ENCODE measurements around the gene CHD5.

CHD5 gene

GRCh38 chr1:6174621-6175410 lies 5.3 kb downstream of the CHD5 start:
- DNase-seq, result no peak

DNA sequence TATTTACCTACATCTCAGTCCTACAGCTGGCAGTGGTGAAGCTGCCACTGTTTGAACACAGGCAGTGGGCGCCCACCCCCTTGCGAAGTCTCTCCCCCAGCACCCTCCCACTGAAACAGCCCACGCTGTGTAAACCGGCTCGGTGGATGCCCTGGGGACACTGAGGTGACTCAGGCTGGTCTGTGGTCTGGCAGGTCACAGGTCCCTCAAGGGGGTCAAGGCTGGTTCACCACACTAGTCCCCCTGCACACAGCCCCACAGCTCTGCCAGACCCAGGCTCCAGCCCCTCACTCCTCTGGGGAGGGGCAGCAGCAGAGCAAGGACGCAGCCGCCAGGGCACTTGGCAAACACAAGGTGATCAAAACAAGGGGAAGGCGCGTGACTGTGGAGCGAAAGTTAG lies 7.6 kb downstream of the CHD5 start:
- no peak for DNase-seq

DNA sequence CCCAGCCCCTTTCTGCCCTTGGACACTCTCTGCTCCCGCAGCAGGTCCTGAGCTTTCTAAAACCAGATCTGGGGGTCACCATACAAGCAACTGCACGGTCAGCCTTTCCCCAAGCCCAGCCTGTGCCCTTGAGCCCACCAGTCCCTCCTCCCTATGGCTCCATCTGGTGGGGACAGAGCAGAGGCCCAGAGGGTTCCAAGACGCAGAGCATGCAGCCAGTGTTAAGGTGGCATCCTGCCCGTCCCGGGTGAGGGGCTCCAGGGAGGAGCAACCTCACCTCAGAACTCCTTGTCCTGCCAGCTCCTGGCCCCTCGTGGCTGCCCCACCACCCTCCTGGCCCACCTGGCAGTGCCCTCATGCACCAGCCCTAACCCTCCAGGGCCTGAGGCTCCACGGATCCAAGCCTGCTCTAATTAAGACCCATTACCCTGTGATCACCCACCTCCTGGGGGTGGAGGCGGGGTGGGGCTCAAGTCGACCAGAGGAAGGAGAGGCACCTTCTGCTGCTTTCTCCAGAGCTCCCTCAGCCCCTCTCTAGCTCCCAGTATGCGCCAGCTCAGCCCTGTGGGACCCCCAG lies 8.5 kb downstream of the CHD5 start:
- DNase-seq, result peak in 1 of 56 donors; percentile 5

DNA sequence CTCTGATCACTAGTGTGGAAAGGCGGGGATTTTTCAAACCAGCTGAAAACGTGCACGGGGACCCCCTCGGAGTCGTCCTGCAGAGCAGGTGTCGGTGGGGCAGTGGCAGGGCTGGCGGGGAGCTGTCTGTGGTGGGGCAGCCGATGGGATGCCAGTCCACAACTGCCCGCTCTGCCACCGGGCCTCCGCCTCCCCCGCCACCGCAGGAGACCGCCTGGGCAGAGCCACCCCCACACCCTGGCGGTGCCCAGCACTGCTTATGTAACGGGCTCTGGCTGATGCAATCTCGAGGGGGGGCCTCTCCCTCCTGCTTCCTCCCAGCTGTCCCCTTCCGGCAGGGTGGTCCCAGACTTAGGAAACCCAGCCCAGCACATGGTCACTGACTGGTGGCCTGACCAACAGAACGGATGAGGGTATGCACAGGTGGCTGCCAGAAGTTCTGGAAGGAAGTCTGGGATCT lies 9.3 kb downstream of the CHD5 start:
- DNase-seq, result peak in 20 of 56 donors; percentile 9 to 52 (median 37)

DNA sequence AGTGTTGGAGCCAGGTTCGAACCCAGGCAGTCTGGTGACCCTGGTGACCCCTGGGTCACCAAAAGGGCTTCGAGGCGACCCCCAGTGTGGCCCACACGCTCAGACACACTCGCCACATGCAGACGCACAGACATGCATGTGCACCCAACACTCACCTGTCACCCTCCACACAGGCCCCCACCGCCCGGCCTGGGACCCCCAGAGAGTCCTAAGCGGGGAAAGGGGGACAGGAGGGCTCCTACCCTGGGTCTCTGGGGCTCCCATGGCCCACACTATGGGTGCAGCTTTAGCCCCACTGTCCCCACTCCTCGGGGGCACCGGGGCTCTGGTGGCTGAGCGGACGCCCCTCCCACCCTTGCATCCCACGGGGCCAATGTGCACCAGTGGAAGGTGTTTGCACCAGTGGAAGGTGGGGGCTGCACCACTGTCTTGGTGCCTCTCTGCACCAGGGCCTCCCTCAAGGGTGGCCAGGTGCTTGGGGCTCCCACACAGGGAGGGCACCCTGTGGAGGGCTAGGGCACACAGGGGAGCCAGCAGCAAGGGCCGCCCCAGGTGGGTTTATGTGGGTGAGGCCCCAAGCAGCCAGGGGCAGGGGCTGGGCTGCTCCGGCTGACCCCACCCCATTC lies 9.9 kb downstream of the CHD5 start:
- DNase-seq, result no peak

DNA sequence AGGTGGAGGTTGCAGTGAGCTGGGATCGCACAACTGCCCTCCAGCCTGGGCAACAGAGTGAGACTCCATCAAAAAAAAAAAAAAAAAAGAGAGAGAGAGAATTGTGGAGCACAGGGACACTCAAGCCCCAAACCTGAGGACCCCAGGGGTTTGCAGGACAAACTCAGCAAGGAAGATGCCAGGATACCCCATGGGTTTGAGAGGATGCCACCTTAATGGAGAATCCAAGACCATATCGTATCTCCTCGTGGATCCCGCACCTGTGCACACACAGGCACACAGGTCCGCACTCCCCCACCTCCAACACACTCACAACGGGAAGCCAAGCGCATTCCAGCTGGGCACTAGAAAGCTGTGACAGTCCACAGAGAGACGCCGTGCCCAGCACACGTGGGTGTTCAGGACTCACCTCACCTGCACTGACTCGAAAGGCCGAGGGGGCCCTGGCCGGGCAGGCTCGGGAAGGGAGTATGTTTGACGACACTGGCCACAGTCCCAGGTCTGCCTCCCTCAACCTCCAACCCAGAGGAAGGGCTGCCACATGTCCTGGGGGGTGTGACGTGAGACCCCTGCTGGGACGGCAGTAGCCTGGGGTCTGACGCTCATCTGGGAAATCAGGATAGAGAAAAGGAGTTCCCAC lies 11.1 kb downstream of the CHD5 start:
- DNase-seq, result no peak

GRCh38 chr1:6167391-6168303 lies 12.5 kb downstream of the CHD5 start:
- peak in 7 of 56 donors; percentile 17 to 52 (median 25) for DNase-seq

DNA sequence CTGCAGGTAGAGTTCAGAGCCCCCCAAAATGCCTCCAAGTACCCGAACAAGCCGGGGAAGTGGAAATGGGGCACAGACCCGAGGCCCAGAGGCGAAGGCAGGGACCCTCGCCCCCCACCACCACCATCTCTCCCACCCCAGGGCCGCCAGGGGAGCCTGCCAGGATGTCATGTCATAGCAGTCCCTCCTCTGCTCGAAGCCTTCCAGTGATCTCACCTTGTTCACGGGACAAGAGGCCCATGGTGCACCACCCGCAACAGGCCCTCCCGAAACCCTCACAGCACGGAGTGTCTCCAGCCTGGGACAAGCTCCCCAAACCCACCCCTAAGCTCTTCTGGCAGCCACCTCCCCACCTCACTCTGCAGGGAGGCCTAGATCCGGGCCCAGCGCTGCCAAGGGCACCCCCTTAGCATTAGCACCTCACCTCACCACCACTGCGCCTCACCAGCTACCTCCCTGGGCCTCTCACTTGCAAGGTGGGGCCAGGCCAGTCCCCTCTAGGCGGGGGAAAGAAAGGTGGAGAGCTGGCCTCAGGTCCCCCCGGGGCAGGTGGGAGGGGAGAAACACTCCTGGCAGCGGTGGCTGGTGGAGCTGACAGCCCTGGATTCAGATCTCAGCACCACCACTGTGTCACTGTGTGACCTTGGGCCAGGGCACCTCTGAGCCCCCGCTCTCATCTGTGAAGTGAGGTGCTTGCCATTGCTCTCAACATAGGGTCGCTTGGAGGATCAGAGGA lies 13.3 kb downstream of the CHD5 start:
- no peak for DNase-seq

- no peak for DNase-seq
Measured at GRCh38 chr1:6166221-6166620, 13.9 kb downstream of the CHD5 start.

- no peak for DNase-seq
Measured at GRCh38 chr1:6165441-6165985, 14.6 kb downstream of the CHD5 start.

DNA sequence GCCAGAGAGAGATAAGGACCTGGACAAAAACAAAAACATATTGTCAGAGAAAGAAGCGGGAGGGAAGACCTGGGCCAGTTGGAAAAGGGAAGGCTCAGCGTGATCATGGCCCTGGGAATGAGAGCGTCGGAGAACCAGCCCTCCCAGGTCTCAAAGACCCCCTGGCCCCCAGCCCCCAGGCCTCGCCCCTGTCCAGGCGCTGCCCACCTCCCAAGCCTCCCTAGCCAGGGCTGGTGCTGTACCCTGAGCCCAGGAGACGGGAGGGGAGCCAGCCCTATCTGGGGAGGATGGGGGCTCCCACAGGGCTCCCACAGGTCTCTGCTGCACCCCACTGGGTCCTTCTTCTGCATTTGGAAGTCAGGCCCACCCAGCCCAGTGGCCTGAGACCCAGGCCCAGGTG lies 15.1 kb downstream of the CHD5 start:
- no peak for DNase-seq

GRCh38 chr1:6163973-6164617 lies 16.0 kb downstream of the CHD5 start:
- DNase-seq, result peak in 11 of 56 donors; percentile 8 to 33 (median 17)

GRCh38 chr1:6163191-6163972 lies 16.7 kb downstream of the CHD5 start:
- DNase-seq, result no peak

DNA sequence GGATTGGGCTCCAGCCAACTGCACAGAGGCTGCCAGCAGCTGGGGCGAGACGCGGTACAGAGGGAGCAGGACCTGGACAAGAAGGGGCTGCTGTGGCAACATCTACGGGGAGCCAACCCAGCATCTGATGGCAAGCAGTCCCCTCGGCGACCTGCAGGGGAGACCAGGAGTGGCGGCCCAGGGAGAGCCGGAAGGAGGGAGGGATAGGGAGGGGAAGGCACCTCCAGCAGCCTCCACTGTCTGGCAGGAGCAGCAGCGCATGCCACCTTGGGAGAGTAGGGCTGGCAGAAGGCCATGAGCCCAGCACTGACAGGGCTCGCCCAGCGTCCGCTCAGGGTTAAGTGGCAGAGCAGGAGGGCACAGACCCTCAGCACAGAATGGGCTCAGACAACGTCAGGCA lies 17.3 kb downstream of the CHD5 start:
- no peak for DNase-seq

DNA sequence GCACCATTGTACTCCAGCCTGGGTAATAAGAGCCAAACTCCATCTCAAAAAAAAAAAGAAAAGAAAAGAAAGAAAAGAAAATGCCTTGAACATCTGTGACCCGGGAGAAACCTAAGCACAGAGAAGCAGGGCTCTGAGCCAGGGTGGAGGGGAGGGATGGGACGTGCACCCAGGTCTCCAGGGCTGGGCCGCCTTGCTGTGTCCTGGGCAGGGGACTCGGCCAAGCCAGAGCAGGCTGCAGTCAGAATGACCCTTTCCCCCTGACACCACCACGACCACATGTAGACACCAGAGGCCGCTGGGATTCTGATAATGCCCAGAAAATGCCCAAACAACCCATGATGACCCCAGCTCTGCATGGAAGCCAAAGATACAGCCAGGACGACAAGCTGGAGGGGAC lies 17.8 kb downstream of the CHD5 start:
- DNase-seq, result no peak

GRCh38 chr1:6158181-6158580 lies 21.9 kb downstream of the CHD5 start:
- DNase-seq, result no peak

DNA sequence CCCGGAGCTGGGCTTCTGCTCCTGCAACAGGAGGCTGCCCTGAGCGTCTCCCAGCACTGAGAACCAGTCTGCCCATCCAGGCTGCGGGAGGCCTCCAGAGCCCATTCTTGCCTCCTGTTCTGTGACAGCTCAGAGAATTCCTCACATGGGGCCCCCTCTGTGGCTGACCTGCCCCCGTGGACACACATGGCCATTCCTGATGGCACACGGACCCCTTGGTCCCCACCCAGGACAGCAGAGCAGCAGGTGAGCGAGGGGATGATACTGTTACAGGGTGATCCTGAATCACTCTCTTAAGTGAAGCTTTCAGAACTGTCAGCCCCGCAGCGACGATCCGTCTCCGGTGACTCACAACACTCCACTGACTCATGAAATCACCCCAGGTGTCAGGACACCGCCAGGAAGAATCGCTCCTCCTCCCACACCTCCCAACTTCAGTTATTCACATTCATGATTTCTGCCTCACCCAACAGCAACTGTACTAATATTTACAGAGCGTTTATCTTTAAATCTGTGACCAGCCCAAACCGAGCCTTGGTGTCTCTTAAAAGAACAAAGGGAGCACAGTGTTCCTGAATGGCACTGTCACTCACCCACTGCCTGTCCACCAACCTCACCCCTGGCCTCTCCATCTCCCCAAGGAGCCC lies 22.5 kb downstream of the CHD5 start:
- DNase-seq, result peak in 18 of 56 donors; percentile 10 to 56 (median 28)

- no peak for DNase-seq
Measured at GRCh38 chr1:6157132-6157527, 23.0 kb downstream of the CHD5 start.

Data from amygdala (tissue), 56 donors.